ENCODE measurements around the gene ZNF710. TPM values are rescaled to one million over a fixed set of nuclear protein-coding genes. Genes with fewer than 3 reads are reported as not detected.

ZNF710 gene
- total RNA-seq, 1 donor from 2014 or later = 45.5 TPM

DNA sequence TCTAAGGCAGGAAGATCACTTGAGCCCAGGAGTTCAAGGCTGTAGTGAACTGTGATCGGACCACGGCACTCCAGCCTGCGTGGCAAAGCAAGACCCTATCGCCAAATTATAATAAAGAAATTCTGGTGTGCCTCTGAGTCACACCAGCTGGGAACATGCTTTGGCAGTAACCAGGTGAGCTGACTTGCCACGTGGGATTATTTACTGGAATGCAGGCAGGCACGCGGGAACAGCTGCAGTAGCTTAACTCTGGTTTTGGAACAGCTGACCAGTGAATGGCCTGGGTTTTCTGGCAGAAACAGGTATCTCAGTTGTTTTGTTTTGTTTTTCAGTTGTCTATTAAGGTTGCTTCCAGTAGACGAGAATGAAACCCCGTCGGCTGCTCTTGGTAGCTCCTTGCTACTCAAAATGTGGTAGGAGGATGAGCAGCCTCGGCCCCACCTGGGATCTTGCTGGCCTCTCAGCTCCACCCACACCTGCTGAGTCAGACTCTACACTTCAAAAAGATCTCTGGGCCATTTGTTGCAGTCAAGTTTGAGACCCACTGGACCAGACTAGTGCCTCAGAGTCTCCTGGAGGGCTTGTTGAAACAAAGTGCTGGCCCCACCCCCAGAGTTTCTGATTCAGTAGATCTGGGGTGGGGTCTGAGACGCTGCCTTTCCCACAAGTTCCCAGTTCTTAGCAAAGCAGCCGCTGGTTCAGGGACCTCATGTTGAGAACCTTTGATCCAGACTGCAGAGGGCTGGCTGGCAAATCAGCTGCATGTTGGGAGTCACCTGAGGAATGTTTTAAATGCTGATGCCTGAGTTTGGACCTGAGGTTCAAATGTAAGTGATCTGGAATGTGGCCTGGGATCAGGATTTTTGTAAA, 74.5 kb downstream of the ZNF710 start:
- TF ChIP-seq, protein P1, sequence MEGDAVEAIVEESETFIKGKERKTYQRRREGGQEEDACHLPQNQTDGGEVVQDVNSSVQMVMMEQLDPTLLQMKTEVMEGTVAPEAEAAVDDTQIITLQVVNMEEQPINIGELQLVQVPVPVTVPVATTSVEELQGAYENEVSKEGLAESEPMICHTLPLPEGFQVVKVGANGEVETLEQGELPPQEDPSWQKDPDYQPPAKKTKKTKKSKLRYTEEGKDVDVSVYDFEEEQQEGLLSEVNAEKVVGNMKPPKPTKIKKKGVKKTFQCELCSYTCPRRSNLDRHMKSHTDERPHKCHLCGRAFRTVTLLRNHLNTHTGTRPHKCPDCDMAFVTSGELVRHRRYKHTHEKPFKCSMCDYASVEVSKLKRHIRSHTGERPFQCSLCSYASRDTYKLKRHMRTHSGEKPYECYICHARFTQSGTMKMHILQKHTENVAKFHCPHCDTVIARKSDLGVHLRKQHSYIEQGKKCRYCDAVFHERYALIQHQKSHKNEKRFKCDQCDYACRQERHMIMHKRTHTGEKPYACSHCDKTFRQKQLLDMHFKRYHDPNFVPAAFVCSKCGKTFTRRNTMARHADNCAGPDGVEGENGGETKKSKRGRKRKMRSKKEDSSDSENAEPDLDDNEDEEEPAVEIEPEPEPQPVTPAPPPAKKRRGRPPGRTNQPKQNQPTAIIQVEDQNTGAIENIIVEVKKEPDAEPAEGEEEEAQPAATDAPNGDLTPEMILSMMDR (IDR thresholded peaks at IDR 0.05) = no peak
- no peak overlapping the region for H3K4me3 Mint-ChIP-seq
- H3K27me3 Mint-ChIP-seq = no peaks in the 10 kb centered on the region
- no peak overlapping the region for H3K27ac Mint-ChIP-seq
- DNase-seq = no peak
- H3K36me3 Mint-ChIP-seq (ENCODE audit: low read depth) = peaks cover 55% of the 10 kb centered on the region
- intact Hi-C loops (cut with micrococcal nuclease) = no loop called here
- ATAC-seq (ENCODE audit: low read depth) = no peak
- CTCF ChIA-PET = interaction anchor here (0.7 to 1.4 kb wide), 3 partner anchors 11 to 199 kb away, joined by 3 to 4 read pairs (median 3); no protein-coding TSS in a partner anchor
- POLR2A ChIA-PET = no interaction called here
- no peaks in the 10 kb centered on the region for H3K9me3 Mint-ChIP-seq
- H3K4me1 Mint-ChIP-seq = peaks cover 8% of the 10 kb centered on the region

- intact Hi-C loops (cut with micrococcal nuclease) = no loop called here
- Mint-ChIP-seq H3K4me3 (no peak overlapping the region), H3K4me1 (no peaks in the 10 kb centered on the region), H3K36me3 (ENCODE audit: low read depth) (peaks cover 58% of the 10 kb centered on the region), H3K9me3 (no peaks in the 10 kb centered on the region), H3K27ac (no peak overlapping the region), H3K27me3 (no peaks in the 10 kb centered on the region)
- TF ChIP-seq, protein P1 (IDR thresholded peaks at IDR 0.05) = no peak
- ChIA-PET POLR2A (no interaction called here), CTCF (no interaction called here)
- DNase-seq = no peak
- no peak for ATAC-seq (ENCODE audit: low read depth)
Measured at GRCh38 chr15:90076716-90077115, 75.6 kb downstream of the ZNF710 start.

DNA sequence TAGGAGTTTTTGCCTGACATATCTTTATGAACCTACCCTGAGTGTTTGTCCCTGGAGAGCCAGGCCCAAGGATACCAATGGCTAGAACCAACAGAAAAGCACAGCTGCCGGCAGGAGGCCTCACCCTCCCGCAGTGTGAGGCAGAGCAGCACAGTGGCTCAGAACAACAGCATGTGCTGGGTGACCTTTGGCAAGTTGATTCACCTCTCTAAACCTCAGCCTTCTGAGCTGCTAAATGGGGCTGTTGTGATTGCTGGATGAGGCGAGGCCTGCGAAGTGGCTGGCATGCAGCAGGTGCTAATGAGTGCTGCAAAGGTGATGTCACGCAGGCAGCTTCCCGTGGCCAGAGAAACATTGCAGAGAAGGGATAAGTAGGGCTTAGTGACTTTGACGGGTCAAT, 77.8 kb downstream of the ZNF710 start:
- DNase-seq = no peak
- peaks cover 63% of the 10 kb centered on the region for H3K36me3 Mint-ChIP-seq (ENCODE audit: low read depth)
- no peak for ATAC-seq (ENCODE audit: low read depth)
- CTCF ChIA-PET = no interaction called here
- H3K9me3 Mint-ChIP-seq = no peaks in the 10 kb centered on the region
- intact Hi-C loops (cut with micrococcal nuclease) = no loop called here
- no peak overlapping the region for H3K27ac Mint-ChIP-seq
- POLR2A ChIA-PET = no interaction called here
- no peak overlapping the region for H3K4me3 Mint-ChIP-seq
- H3K4me1 Mint-ChIP-seq = peaks cover 6% of the 10 kb centered on the region
- no peaks in the 10 kb centered on the region for H3K27me3 Mint-ChIP-seq
- TF ChIP-seq, protein P1 (IDR thresholded peaks at IDR 0.05) = no peak

GRCh38 chr15:90079619-90080457, 78.7 kb downstream of the ZNF710 start:
- Mint-ChIP-seq H3K4me1 (peaks cover 11% of the 10 kb centered on the region), H3K27me3 (no peaks in the 10 kb centered on the region), H3K9me3 (no peaks in the 10 kb centered on the region), H3K36me3 (ENCODE audit: low read depth) (peaks cover 64% of the 10 kb centered on the region), H3K4me3 (no peak overlapping the region), H3K27ac (no peak overlapping the region)
- no peak for ATAC-seq (ENCODE audit: low read depth)
- ChIA-PET CTCF (interaction anchor here (0.8 kb wide), 1 partner anchor 8 kb away, joined by 3 read pairs; no protein-coding TSS in a partner anchor), POLR2A (no interaction called here)
- intact Hi-C loops (cut with micrococcal nuclease) = no loop called here
- no peak for DNase-seq
- TF ChIP-seq, protein P1 (IDR thresholded peaks at IDR 0.05) = no peak

DNA sequence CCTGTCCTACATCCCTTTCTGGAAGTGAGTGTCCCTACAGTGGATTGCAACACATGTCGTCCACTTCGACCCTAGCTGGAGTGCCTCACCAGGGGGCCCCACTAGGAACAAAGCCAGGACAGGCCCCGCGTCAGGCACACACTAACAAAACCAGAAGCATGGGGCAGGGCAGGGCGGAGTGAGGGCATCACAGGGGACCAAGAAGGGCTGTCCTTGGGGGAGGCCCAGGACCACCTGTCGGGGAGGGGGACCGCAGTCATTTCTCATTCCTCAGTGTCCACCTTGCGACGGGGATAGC, 79.3 kb downstream of the ZNF710 start:
- TF ChIP-seq, protein P1 (IDR thresholded peaks at IDR 0.05) = no peak
- no peak for DNase-seq
- Mint-ChIP-seq H3K27ac (no peak overlapping the region), H3K36me3 (ENCODE audit: low read depth) (peaks cover 67% of the 10 kb centered on the region), H3K9me3 (no peaks in the 10 kb centered on the region), H3K4me3 (no peak overlapping the region), H3K4me1 (peaks cover 11% of the 10 kb centered on the region), H3K27me3 (no peaks in the 10 kb centered on the region)
- intact Hi-C loops (cut with micrococcal nuclease) = no loop called here
- ChIA-PET POLR2A (no interaction called here), CTCF (no interaction called here)
- ATAC-seq (ENCODE audit: low read depth) = no peak

All from activated B cell treated with CpG ODN at 0.5 μM for 24 hours (primary cell).